OCI-LY1 (cell line): Measurements from ENCODE around the gene RPL15.

Experiments used
- H2AFZ ChIP-seq: fragments of 200-600 bp; sonication (generic), shearing (Covaris generic); 2 replicates; pipeline ENCODE4 v1.6.0; 2014; ENCODE audit warnings: antibody characterized with exemption, mild to moderate bottlenecking, low read length
- H3F3A ChIP-seq: fragments of 200-600 bp; sonication (generic), shearing (Covaris generic); 2 replicates; pipeline ENCODE4 v1.6.0; 2014; ENCODE audit warnings: mild to moderate bottlenecking, antibody characterized with exemption, low read length, moderate library complexity; ENCODE audit not compliant: insufficient read depth
- H3K27ac ChIP-seq: fragments of 200-600 bp; sonication (generic); 2 replicates; pipeline ENCODE4 v1.5.1; 2014; ENCODE audit warnings: low read length, mixed run types, mild to moderate bottlenecking, low read depth; ENCODE audit not compliant: poor library complexity, severe bottlenecking
- H3K27me3 ChIP-seq: fragments of 200-600 bp; sonication (generic); 2 replicates; pipeline ENCODE4 v1.6.0; 2014; ENCODE audit warnings: antibody characterized with exemption, mild to moderate bottlenecking, low read length, moderate library complexity; ENCODE audit not compliant: insufficient read depth
- H3K36me3 ChIP-seq: fragments of 200-600 bp; sonication (generic); 2 replicates; pipeline ENCODE4 v1.6.1; 2014; ENCODE audit warnings: mild to moderate bottlenecking, antibody characterized with exemption, low read length, moderate library complexity, mixed read lengths; ENCODE audit not compliant: insufficient read depth
- H3K4me1 ChIP-seq: fragments of 200-600 bp; sonication (generic); 2 replicates; pipeline ENCODE4 v1.5.1; 2014; ENCODE audit warnings: mild to moderate bottlenecking, low read length, moderate library complexity; ENCODE audit not compliant: insufficient read depth, severe bottlenecking
- H3K4me2 ChIP-seq: fragments of 200-600 bp; sonication (generic), shearing (Covaris generic); 2 replicates; pipeline ENCODE4 v1.6.1; 2014; ENCODE audit warnings: low read length
- H3K4me3 ChIP-seq: fragments of 200-600 bp; sonication (generic); 2 replicates; pipeline ENCODE4 v1.5.1; 2014; ENCODE audit warnings: low read length, low read depth, mild to moderate bottlenecking, mixed read lengths; ENCODE audit not compliant: poor library complexity, severe bottlenecking
- H3K79me2 ChIP-seq: fragments of 200-600 bp; shearing (Covaris generic); 2 replicates; pipeline ENCODE4 v1.6.1; 2016; ENCODE audit warnings: mixed run types, low read length, mixed read lengths; ENCODE audit not compliant: insufficient read depth
- H3K9ac ChIP-seq: fragments of 200-600 bp; sonication (generic), shearing (Covaris generic); 2 replicates; pipeline ENCODE4 v1.6.1; 2014; ENCODE audit warnings: mild to moderate bottlenecking, low read length, mixed read lengths
- H3K9me2 ChIP-seq: fragments of 200-600 bp; sonication (generic), shearing (Covaris generic); 2 replicates; pipeline ENCODE4 v1.6.1; 2014; ENCODE audit warnings: low read depth, mild to moderate bottlenecking, low read length, mixed read lengths
- H3K9me3 ChIP-seq: fragments of 200-600 bp; shearing (Covaris generic); 2 replicates; pipeline ENCODE4 v1.6.1; 2014; ENCODE audit warnings: low read length, mixed read lengths
- H4K20me1 ChIP-seq: fragments of 200-600 bp; sonication (generic), shearing (Covaris generic); 2 replicates; pipeline ENCODE4 v1.6.0; 2016; ENCODE audit warnings: mild to moderate bottlenecking, low read length; ENCODE audit not compliant: insufficient read depth
- EZH2 ChIP-seq: fragments of 200-600 bp; sonication (generic), shearing (Covaris generic); IDR thresholded peaks from 2 replicates; pipeline ENCODE4 v1.8.0; 2017; ENCODE audit warnings: borderline replicate concordance, mixed run types, mild to moderate bottlenecking, antibody characterized with exemption, low read length, moderate library complexity, mixed read lengths
- TF ChIP-seq, protein P1 (sequence below): fragments of 200-600 bp; sonication (generic), shearing (Covaris generic); IDR thresholded peaks from 2 replicates; pipeline ENCODE4 v1.5.1; 2017; ENCODE audit warnings: mild to moderate bottlenecking, antibody characterized with exemption, low read length, moderate library complexity, mixed read lengths

The RPL15 gene

DNA sequence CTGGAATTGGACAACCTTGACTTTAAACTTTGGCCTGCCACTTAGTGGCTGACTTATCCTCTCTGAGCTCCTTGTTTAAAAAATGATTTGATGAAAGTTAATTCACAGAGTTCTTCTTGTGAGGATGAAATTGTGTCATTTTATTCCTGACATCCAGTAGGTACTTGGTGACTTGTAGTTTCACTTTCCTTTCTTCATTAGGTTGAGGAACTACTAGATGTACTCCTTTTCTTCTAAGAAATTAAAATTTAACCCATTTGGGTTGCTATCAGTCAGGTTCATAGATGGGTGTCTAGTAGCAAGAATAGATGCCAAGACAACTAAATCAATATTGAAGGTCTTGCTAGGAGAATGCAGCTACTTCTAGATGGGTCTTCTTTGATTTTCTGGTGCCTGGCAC lies 33.4 kb downstream of the RPL15 start:
- Histone ChIP-seq H3K9me3 (no peaks in the 10 kb centered on the region), H3K4me1 (peaks cover 34% of the 10 kb centered on the region), H3K4me3 (no peak overlapping the region), H3K79me2 (no peaks in the 10 kb centered on the region), H3K36me3 (no peaks in the 10 kb centered on the region; the same call in 1 of the 2 replicates), H3K9me2 (no peaks in the 10 kb centered on the region), H4K20me1 (no peaks in the 10 kb centered on the region), H3K9ac (no peak overlapping the region), H3F3A (peaks cover 10% of the 10 kb centered on the region; the same call in 1 of the 2 replicates), H3K27ac (no peak overlapping the region), H3K27me3 (no peaks in the 10 kb centered on the region), H2AFZ (no peak overlapping the region), H3K4me2 (no peak overlapping the region)
- TF ChIP-seq, protein P1, sequence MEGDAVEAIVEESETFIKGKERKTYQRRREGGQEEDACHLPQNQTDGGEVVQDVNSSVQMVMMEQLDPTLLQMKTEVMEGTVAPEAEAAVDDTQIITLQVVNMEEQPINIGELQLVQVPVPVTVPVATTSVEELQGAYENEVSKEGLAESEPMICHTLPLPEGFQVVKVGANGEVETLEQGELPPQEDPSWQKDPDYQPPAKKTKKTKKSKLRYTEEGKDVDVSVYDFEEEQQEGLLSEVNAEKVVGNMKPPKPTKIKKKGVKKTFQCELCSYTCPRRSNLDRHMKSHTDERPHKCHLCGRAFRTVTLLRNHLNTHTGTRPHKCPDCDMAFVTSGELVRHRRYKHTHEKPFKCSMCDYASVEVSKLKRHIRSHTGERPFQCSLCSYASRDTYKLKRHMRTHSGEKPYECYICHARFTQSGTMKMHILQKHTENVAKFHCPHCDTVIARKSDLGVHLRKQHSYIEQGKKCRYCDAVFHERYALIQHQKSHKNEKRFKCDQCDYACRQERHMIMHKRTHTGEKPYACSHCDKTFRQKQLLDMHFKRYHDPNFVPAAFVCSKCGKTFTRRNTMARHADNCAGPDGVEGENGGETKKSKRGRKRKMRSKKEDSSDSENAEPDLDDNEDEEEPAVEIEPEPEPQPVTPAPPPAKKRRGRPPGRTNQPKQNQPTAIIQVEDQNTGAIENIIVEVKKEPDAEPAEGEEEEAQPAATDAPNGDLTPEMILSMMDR: no peak

DNA sequence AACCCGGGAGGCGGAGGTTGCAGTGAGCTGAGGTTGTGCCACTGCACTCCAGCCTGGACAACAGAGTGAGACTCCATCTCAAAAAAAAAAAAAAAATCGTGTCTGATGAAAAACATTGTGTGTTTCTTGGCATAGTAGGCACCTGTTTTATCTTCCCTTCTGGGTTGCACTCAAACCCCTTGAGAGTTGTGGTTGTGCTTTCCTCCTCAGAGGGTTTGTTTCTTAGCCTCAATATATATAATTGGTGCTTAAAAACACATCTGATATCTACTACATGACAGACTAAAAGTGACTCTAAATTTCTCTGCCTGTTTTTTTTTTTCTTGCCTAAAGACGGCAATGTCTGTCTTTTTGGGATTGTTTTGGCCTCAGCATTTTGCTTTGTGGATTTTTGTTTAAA lies 35.7 kb downstream of the RPL15 start:
- Histone ChIP-seq H3K36me3 (no peaks in the 10 kb centered on the region; the same call in 1 of the 2 replicates), H4K20me1 (no peaks in the 10 kb centered on the region)

DNA sequence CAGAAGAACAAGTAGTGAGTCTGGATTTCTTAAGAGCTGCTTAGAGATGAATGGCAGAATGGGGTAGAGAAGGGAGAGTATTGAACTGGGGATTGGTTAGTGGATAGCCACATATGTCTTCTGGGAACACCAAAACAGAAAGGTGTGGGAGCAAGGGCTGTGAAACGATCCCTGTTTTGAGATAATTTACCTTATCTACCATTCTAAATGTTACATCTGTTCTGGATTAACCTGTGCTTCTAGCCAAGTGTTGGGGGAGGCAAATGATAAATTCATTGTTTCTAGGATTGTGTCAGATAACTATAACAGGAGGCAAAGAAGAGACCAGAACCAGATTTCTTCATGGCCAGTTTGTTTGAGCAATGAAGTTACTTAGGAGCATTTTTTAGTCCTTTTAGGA lies 36.6 kb downstream of the RPL15 start:
- no peak overlapping the region for H3K4me3 ChIP-seq
- H2AFZ ChIP-seq: no peak overlapping the region
- no peaks in the 10 kb centered on the region; the same call in 1 of the 2 replicates for H3K36me3 ChIP-seq
- H3K27ac ChIP-seq: no peak overlapping the region
- no peaks in the 10 kb centered on the region for H3K9me3 ChIP-seq
- H3K27me3 ChIP-seq: no peaks in the 10 kb centered on the region
- H3K9me2 ChIP-seq: no peaks in the 10 kb centered on the region
- H3F3A ChIP-seq: 0 out of 2 replicates have a peak, but pooled peaks cover 5% of the 10 kb centered on the region
- H3K79me2 ChIP-seq: no peaks in the 10 kb centered on the region
- H3K4me2 ChIP-seq: no peak overlapping the region
- H4K20me1 ChIP-seq: no peaks in the 10 kb centered on the region
- peaks cover 27% of the 10 kb centered on the region for H3K4me1 ChIP-seq
- no peak for TF ChIP-seq EZH2
- TF ChIP-seq, protein P1: no peak
- no peak overlapping the region for H3K9ac ChIP-seq

More for the DNA sequence above, 35.7 kb downstream of the RPL15 start:
- Histone ChIP-seq H3F3A (0 out of 2 replicates have a peak, but pooled peaks cover 5% of the 10 kb centered on the region), H3K79me2 (no peaks in the 10 kb centered on the region), H3K27me3 (no peaks in the 10 kb centered on the region), H3K4me3 (no peak overlapping the region), H3K4me2 (no peak overlapping the region), H3K4me1 (peaks cover 27% of the 10 kb centered on the region), H2AFZ (no peak overlapping the region), H3K9me3 (no peaks in the 10 kb centered on the region), H3K27ac (no peak overlapping the region), H3K9ac (no peak overlapping the region), H3K9me2 (no peaks in the 10 kb centered on the region)
- TF ChIP-seq, protein P1: no peak
- TF ChIP-seq EZH2: no peak
